GM19023 (cell line): ENCODE results near the gene FOXP1.

Experiments
- ATAC-seq: cut with Tn5 transposase; IDR thresholded peaks from one replicate; pipeline ENCODE4 v1.9.1; 2021; ENCODE audit warnings: mild to moderate bottlenecking, moderate library complexity; ENCODE audit not compliant: unreplicated experiment

The FOXP1 gene

DNA sequence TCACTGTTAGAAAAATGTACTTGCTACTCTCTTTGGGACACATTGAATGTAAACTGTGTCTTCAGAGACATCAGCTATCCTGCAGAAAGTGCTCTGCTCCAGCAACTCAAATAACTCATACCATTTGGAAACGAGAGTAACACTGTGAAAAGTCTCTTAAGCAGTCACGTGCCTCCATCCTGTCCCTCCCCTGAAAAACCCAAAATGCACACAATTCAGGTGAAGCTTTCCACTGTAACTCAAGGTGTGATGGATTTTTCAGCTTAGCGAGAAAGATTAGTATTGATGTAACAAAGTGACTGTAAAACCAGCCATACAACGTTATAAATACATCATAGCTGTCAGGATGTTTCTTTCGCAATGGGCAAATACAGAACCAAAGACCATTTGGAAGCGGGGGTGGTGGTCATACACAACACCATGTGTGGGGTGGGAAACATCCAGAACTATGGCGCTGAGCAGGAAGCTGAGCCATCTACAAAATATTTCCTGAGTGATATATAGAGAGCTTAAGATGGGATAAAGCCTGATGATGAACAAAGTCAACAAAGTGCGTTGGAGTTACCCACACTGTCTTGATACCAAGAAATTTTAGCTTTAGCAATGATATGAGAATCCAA, 332.3 kb downstream of the FOXP1 start:
- ATAC-seq = no peak

DNA sequence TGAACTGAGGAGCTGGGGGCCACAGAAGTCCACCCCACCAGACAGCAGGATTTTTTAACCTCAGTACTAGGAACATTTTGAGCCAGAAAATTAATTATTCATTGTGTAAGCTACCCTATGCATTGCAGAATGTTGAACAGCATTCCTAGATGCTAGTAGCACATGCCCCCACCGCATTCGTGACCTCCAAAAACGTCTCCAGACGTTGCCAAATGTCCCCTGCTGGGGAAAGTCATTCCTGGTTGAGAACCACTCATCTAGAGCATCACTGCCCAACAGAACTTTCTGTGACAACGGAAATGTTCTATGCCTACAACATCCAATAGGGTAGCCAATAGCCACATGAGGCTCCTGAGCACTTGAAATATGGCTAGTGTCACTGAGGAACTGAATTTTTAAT, 333.5 kb downstream of the FOXP1 start:
- ATAC-seq = no peak

DNA sequence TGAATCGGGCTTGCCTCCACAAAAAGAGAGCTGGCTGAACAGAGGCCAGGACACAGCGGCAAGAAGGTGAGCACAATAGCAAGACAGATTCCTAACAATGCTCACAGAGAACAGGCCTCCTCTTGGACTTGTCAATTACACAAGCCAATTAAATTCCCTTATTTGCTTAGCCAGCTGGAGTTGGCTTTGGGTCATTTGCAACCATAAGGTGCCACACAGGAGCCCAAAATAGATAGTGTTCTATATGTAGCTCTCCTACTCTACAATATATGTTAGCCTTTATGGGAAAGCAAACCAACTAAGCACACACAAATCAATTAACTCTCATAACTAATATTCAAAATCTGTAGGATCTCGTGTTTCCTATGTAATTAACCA, 335.6 kb downstream of the FOXP1 start:
- ATAC-seq = no peak

DNA sequence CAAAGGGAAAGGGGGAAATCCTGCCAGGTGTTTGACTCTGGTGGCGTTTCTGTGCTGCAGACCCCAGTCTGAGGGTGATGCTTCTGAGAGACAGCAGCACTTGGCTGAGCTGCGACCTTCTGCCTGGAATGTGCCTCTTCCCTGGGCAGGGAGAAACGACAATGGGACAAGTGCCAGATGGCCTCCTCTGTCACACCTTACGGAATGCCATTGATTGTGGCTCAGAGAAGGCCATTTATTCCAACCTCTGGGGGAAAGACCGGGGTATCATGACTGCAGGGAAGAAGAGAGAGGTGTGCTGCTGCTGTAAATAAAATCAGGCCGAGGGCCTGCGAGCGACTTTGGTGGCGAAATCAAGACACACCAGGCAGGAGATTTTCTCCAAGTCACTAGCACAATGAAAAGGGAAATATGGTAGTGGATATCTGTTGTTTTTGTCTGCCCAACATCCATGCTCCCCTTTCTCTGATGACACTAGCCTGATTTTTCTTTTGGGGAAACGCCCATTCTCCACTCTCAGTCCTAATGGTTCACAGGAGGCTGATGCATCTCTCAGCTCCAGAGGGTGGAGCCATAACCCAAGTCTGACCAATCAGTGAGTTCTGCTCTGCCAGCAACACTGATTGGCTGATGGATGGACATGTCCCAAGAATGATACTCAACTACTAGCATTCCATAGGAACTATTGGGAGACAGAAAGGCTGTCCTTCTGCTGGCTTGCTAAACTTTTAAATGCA, 336.1 kb downstream of the FOXP1 start:
- ATAC-seq = peak; percentile 48

DNA sequence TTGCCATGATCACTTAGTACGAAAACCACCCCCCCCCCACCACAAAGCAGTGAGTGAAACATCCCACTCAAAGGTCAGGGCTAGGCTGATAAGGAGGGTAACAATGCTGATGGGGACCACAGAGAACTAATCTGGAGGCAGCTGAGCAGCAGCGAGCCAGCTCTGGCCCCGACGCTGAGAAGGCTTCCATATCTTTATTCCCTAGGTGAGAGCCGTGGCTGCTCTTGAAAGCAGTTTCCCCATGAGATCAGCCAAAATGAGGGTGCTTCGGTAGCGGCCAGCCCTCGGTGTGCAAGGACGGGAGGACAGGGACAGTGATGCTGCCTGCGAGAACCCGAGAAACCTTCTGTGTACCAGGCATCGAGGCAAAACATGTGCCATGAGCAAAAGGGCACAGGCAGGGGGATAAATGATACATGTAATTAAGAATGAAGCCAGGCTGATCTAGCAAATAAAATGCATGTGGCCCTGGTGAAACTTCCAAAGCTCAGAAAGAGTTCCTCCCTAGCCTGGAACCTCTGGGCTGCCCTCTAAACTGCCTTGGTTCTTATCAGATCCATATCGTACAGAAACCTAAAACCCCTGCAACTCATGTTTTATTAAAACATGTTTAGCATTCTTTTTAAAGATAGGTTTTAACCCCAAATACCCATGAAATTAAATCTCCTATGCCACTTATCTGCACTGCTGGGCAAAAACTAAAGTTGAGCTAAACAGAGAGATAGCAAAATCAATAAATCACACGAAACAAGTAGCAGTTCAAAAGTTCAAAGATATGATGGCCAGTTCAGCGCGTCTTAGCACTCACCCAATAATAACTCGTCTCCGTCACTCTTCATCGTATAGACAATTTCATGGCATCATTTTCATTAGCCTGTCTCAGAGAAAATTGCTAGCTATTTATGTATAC, 337.3 kb downstream of the FOXP1 start:
- no peak for ATAC-seq

DNA sequence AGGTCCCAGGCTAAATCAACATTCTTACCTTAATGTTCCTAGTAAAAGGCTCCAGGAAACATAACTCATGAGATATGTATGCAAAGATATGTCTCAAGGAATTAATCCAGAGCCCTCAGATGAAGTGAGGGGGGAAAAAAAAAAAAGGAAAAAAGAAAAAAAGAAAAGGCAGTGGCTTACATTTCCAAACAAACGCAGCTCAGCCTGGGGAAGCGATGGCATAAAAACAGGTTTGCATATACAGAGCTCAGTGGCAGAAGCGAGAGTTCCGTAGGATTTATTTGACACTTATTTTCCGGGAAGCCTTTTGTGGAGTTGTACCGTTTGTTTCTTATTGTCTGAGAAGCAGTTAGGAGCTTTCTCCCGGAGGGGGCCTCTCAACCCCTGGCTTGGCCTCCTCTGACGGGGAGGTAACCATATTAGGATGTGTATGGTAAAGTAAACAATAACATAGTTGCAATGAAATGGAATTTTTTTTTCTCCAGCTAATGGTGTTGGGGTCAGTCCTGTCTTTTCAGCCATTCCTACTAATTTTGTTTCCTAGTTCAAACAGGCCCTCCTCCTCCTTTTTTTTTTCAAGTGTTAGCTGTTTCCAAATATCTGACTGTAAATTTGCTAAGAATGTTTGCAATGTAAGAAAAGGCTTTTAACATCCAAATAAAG, 338.6 kb downstream of the FOXP1 start:
- ATAC-seq = no peak

DNA sequence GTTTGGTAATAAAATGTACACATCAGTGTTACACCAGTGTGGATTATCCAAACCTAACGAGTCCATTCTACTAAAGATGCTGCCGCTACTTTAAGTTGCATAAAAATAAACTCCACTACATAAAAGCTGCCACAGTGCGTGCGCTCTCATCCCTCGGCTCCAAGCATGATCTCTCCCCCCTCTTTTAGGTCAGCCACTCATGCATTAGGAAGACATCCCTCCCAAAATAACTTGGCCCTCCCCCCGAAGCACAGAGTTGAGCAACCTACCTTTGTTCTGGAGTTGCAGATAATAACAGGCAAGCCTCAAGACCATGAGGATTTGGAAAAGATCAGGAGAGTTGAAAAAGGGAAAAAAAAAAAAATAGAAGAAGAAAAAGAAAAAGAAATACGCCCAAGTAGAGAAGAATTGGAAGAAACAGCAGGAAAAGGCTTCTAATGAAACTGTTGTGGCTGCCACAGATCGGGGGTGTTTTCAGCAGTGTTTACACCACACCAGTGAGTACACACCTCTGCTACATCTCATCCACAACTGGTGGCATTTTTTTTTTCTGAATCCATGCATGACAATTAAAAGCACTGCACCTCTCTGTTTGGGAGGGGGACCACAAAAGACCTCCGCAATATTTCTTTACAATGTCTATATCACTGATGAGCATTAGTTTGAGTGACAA, 339.2 kb downstream of the FOXP1 start:
- no peak for ATAC-seq

DNA sequence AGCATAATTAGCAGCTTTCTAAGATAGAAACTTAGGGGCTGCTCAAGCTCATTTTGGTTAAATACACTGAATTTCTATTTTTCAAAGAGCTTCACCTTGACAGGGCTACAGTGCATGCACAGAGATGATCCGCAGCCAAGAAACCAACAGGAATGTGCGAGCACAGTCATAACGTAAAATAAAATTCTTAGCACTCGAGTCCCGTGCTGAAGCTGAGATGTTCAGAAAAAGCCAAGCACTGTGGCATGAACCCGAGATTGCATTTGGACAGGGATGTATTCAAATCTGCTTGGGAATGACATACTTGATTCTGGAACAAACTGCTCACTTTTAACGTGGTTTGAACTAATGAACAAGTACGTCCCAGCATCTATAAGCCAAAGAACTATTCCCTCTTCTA, 340.3 kb downstream of the FOXP1 start:
- no peak for ATAC-seq

DNA sequence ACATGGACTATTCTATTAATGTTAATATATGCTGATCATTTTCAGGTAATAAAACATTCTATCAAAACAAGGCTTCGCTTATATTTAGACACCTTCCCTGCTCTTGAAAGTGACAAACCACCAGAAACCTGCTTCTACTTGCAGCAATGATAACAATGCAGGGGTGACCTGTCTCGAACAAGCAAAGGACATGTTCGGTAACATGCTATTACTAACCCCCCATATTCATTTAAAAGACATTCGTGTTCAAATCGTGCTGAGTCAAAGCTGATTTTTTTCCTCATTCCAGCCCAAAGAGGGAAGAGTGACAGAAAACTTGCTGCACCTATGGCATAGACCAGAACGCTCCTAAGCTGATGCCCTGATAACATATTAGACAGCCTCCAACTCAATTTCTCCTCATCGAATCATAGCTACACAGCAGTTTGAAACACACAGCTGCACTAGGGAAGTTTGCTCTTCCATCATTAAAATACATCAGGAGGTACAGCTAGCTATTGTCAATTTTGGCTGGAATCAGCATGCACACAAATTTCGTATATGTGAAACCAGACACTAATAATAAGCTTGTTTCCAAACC, 341.5 kb downstream of the FOXP1 start:
- no peak for ATAC-seq

DNA sequence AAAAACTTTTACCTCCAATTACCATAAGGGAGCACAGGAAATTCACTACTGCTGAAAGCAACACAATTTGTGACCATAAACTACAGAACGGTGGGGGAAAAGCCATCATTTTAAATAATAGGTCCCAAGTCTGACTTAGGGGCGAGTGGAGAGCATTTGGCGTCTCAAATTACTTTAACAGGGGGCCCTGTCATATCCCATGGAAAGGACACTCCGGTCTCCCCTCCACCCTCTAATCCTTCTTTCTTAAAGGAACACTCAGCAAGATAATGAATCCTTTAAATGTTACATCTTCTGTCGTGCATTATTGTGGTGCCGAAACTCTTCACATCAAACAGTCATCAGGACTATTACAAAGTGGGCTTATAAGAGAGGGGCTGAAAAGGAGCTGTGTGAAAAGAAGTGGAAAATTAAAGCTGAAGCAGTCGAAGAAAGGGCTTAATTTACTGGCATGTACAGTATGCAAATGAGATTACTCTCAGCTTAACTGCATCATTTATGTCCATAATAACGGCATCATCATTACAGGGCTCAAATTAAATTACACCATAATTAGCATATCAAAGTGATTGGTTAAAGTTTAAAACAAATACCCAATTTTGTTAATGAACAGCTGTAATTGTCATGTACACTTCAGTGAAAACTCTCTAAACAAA, 342.2 kb downstream of the FOXP1 start:
- no peak for ATAC-seq

DNA sequence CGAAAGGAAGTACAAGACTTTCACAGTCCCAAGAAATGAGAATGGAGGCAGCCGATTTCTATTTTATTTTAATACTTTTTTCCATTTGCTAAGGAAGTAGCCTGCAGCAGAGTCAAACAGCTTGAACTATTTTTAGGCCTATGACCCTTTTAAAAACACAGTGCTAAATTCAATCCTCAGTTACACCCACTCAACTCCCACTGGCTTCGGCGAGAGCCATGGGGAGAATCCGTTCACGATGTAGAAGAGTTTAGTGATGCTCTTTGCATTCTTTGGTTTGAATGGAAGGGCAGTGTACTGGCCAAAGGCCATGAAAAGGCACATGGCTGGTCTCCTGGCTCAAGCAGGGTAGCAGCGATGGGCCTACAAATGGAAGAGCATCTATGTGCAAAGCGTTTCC, 343.5 kb downstream of the FOXP1 start:
- ATAC-seq = no peak

DNA sequence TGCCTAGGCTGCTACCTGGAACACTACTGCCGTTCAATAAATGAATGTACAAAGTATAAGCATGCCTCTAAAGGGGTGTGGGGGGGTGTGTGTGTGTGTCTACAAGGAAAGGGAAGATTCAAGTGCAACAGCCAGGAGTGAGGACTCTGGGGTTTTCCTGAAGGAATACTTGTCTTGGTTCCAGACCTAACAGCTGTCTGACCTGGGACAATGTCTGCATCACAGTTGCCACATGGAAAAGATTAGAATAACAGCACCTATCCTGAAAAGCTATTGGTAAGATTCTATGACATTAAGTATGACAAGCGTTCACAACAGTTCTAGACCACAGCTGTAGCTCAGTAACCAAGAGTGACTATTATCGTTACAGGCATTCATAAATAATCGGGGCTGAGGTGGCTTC, 345.2 kb downstream of the FOXP1 start:
- ATAC-seq = no peak

DNA sequence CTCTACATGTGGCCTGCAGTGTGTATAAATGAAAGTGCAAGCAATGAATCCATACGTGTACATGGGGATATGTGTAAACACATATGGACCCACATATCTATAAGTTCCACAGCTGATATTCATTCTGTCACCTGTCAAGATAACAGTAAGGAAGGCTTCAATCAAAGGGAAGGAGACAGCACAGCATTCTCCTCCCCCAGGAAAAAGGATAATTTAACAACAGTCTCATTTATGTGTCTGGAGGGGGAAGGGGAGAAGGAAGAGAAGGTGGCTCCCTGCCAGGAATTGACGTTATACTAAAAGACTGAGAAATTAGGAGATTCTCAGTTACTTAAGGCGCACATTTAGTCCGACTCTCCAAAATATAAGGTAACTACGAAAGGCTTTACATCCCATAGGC, 345.9 kb downstream of the FOXP1 start:
- no peak for ATAC-seq

DNA sequence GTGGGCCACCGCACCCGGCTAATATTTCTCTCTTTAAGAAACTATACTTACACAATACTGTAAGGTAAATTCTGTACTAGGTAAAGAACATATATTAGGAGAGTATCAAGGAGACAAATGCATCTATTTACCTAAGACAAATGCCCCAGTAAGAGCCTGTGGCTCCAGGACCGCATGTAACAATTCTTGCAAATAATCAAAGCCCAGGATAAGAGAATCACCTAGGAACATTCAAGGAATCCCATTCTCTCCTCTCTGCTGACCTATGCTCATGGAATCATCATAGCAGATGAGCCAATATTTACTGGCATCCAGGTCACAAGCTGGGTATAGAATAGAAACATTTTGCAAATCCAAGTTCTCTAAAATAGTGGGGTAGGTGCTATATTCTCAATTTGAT, 347.7 kb downstream of the FOXP1 start:
- ATAC-seq = no peak

DNA sequence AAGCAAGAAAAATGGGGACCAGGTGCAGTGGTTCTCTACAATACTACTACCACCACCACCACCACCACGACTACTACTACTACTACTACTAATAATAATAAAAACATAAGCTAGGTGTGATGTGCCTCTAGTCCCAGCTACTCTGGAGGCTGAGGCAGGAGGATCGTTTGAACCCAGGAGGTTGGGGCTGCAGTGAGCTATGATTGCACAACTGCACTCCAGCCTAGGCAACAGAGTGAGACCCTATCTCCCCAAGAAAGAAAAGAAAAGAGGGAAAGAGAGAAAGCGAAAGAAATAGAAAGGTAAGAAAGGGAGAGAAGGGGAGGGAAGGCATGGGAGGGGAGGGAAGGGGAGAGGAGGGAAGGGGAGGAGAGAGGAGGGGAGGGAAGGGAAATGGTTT, 350.6 kb downstream of the FOXP1 start:
- ATAC-seq = no peak

DNA sequence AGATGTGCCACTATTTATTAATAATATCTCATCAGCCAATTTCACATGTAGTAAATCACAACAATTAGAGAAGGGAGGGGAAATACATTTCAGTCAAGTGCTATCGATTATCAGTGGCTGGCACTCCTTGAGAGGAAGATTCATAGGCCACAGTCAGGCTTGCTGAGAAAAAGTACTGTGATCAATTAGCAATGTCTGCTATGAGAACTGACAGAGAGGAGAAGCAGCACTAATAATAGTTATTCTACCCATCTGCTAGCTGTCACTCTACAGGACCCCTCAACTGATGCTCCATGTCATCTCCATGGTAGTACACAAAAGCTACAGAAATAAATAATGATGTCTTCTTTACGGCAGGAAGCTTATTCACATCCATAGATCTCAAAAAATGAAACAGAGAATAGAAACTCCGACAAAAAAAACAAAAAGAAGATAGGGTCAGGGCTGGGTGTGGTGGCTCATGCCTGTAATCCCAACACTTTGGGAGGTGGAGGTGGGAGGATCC, 351.3 kb downstream of the FOXP1 start:
- no peak for ATAC-seq

DNA sequence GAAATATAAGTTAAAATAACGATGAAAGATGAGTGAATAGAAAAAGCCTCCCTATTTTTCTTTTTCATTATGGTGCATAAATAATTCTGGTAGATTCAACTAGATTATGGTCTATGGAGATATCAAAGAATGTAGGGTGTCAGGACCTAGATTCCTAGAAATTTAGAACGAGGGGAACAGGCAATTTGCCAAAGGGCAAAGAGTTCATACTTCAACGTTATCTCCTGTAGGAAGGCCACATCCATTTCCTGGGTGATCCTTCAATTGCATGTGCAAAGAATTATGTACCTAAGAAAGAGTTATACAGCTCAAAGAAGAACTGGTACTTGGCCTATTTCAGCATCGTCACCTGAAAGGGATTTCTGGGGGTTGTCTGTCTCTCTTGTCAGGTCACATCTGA, 351.8 kb downstream of the FOXP1 start:
- no peak for ATAC-seq

DNA sequence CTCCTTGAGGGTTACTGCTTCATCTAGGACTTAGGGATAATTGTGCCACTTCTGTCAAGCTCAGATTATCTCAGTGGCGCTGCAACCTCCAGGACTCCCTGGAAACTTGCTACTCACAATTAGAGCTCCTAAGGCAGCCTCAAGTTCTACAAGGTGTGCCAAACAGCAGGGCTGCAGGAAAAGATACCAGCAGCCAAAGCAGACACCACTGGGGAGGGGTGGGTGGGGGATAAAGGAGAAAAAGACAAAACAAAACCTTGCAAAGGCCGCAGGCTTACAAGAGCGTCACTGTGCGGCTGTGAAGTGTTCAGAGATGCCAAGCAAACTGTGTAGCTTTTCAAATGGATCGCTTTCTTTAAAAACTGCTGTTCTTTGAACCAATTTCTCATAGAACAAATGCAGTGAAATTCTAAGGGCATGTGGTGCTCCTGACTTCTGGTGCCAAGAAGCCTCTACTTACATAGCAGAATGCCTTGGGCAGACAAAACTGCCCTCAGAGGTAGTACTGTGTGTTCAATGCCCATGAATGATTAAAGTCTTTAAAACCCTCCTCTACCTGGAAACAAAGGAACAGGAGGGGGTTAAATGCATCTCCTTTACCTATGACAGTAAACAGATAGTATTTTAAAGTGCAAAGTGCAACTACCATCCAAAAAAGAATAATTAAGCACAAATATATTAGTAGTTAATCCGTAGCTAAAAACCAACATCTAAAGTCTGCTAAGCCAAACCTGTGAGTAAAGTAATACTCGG, 353.4 kb downstream of the FOXP1 start:
- no peak for ATAC-seq
